H1 (cell line): ENCODE data around the gene GIMAP2. TPM values are rescaled to one million over a fixed set of nuclear protein-coding genes. Genes with fewer than 3 reads are reported as not detected.

Experiments
- EP300 ChIP-seq, 2 experiments: IDR thresholded peaks; 1 replicate in 1 of 2; 2 replicates in 1 of 2; pipeline ENCODE4 v1.6.1; 2011 to 2012; ENCODE audit warnings: low read depth in 2 of 2, low read length in 2 of 2, mild to moderate bottlenecking in 2 of 2, borderline replicate concordance in 1 of 2, inconsistent platforms in 1 of 2, moderate library complexity in 1 of 2
- JUN ChIP-seq: IDR thresholded peaks from 2 replicates; pipeline ENCODE4 v1.6.1; 2011; ENCODE audit warnings: low read depth, mild to moderate bottlenecking, improper control_type of control experiment, low read length
- KDM1A ChIP-seq: fragments of 200-600, 300-600 bp; sonication (generic); IDR thresholded peaks from 2 replicates; pipeline ENCODE4 v1.7.1; 2016; ENCODE audit warnings: mild to moderate bottlenecking, low read length, borderline replicate concordance
- KDM4A ChIP-seq: IDR thresholded peaks from one replicate; pipeline ENCODE4 v1.7.1; 2012; ENCODE audit warnings: low read depth, mild to moderate bottlenecking, moderate library complexity, low read length, inconsistent platforms; ENCODE audit not compliant: severe bottlenecking
- PHF8 ChIP-seq: fragments of 200-600 bp; sonication (generic); conservative IDR thresholded peaks from 2 replicates; pipeline ENCODE4 v1.7.1; 2012; ENCODE audit warnings: low read depth, mild to moderate bottlenecking, inconsistent platforms, low read length, moderate library complexity
- RBBP5 ChIP-seq: IDR thresholded peaks from 2 replicates; pipeline ENCODE4 v1.7.1; 2012; ENCODE audit warnings: low read depth, mild to moderate bottlenecking, inconsistent platforms, low read length, moderate library complexity, borderline replicate concordance
- polyA plus RNA-seq, 7 experiments: library from polyadenylated mRNA; depleted of rRNA in 3 of 7; stranded (reverse) in 5 of 7; unstranded in 2 of 7; fragments of >200 nt in 5 of 7; fragments of 200-250 nt in 2 of 7; gene quantifications; 1 replicate in 5 of 7; 2 replicates in 1 of 7; 4 replicates in 1 of 7; pipeline versions ENCODE4 v1.2.1 to v1.2.3, GENCODE V29; 2011 to 2013; ENCODE audit warnings: missing spikeins in 2 of 7, mixed read lengths in 2 of 7
- total RNA-seq: library from RNA; stranded (reverse); fragmentation: NEBNext Ultra II Directional; extraction: Animal tissue kit (Norgen Biotek cat#: 25700); gene quantifications from 2 replicates; pipeline ENCODE4 v1.2.1, GENCODE V29; 2021
- TF ChIP-seq, protein P1 (sequence below): fragments of 300-600 bp; sonication (generic); IDR thresholded peaks from 2 replicates; pipeline ENCODE4 v1.7.1; 2012; ENCODE audit warnings: low read length, moderate library complexity, mild to moderate bottlenecking, inconsistent platforms; ENCODE audit not compliant: insufficient replicate concordance

The GIMAP2 gene
- total and polyA plus RNA-seq, 2 of the 8 experiments (the other 6 are each of a cell fraction or from before 2014, with no cell fraction given), result not detected

DNA sequence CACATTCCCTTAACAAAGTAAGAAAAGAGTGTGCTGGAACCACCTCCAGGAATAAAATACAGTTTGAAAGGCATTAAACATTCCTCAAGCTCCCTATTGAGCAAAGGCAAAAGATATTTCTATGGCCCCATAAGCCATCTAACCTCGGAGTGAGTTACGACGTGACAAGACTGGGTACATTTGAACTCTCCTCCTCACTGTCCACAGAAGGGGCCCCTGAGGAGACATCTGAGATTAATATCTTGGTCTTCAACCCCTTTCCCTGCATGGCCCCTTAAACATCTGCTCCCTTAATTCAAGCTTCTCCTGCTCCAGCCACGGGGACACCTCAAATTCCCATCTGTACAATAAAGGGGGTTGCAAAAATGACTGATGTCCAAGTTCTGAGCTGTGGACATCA is 31.4 kb downstream of the GIMAP2 start (continued):
- TF ChIP-seq, protein P1, sequence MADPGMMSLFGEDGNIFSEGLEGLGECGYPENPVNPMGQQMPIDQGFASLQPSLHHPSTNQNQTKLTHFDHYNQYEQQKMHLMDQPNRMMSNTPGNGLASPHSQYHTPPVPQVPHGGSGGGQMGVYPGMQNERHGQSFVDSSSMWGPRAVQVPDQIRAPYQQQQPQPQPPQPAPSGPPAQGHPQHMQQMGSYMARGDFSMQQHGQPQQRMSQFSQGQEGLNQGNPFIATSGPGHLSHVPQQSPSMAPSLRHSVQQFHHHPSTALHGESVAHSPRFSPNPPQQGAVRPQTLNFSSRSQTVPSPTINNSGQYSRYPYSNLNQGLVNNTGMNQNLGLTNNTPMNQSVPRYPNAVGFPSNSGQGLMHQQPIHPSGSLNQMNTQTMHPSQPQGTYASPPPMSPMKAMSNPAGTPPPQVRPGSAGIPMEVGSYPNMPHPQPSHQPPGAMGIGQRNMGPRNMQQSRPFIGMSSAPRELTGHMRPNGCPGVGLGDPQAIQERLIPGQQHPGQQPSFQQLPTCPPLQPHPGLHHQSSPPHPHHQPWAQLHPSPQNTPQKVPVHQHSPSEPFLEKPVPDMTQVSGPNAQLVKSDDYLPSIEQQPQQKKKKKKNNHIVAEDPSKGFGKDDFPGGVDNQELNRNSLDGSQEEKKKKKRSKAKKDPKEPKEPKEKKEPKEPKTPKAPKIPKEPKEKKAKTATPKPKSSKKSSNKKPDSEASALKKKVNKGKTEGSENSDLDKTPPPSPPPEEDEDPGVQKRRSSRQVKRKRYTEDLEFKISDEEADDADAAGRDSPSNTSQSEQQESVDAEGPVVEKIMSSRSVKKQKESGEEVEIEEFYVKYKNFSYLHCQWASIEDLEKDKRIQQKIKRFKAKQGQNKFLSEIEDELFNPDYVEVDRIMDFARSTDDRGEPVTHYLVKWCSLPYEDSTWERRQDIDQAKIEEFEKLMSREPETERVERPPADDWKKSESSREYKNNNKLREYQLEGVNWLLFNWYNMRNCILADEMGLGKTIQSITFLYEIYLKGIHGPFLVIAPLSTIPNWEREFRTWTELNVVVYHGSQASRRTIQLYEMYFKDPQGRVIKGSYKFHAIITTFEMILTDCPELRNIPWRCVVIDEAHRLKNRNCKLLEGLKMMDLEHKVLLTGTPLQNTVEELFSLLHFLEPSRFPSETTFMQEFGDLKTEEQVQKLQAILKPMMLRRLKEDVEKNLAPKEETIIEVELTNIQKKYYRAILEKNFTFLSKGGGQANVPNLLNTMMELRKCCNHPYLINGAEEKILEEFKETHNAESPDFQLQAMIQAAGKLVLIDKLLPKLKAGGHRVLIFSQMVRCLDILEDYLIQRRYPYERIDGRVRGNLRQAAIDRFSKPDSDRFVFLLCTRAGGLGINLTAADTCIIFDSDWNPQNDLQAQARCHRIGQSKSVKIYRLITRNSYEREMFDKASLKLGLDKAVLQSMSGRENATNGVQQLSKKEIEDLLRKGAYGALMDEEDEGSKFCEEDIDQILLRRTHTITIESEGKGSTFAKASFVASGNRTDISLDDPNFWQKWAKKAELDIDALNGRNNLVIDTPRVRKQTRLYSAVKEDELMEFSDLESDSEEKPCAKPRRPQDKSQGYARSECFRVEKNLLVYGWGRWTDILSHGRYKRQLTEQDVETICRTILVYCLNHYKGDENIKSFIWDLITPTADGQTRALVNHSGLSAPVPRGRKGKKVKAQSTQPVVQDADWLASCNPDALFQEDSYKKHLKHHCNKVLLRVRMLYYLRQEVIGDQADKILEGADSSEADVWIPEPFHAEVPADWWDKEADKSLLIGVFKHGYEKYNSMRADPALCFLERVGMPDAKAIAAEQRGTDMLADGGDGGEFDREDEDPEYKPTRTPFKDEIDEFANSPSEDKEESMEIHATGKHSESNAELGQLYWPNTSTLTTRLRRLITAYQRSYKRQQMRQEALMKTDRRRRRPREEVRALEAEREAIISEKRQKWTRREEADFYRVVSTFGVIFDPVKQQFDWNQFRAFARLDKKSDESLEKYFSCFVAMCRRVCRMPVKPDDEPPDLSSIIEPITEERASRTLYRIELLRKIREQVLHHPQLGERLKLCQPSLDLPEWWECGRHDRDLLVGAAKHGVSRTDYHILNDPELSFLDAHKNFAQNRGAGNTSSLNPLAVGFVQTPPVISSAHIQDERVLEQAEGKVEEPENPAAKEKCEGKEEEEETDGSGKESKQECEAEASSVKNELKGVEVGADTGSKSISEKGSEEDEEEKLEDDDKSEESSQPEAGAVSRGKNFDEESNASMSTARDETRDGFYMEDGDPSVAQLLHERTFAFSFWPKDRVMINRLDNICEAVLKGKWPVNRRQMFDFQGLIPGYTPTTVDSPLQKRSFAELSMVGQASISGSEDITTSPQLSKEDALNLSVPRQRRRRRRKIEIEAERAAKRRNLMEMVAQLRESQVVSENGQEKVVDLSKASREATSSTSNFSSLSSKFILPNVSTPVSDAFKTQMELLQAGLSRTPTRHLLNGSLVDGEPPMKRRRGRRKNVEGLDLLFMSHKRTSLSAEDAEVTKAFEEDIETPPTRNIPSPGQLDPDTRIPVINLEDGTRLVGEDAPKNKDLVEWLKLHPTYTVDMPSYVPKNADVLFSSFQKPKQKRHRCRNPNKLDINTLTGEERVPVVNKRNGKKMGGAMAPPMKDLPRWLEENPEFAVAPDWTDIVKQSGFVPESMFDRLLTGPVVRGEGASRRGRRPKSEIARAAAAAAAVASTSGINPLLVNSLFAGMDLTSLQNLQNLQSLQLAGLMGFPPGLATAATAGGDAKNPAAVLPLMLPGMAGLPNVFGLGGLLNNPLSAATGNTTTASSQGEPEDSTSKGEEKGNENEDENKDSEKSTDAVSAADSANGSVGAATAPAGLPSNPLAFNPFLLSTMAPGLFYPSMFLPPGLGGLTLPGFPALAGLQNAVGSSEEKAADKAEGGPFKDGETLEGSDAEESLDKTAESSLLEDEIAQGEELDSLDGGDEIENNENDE, result no peak
- TF ChIP-seq PHF8, result no peak
- no peak for TF ChIP-seq JUN
- TF ChIP-seq EP300 (IDR thresholded peaks at IDR 0.05; ENCODE audit: borderline replicate concordance in 1 of 2, low read depth in 2 of 2, low read length in 2 of 2), result no peak
- TF ChIP-seq KDM4A, result no peak
- no peak for TF ChIP-seq RBBP5
- no peak for TF ChIP-seq KDM1A
